AG04450 (cell line): ENCODE results near the gene EXT2. TPM values are rescaled to one million over a fixed set of nuclear protein-coding genes. Genes with fewer than 3 reads are reported as not detected.

Experiments used
- CTCF ChIA-PET: fragments of 300-600, 350-600 bp; formaldehyde crosslinking; extraction: SDS; loops from one replicate; lab custom pipeline; 2022; ENCODE audit warnings: antibody characterized with exemption, inconsistent platforms; lab: Charles Lee
- POLR2A ChIA-PET: fragments of 350-600 bp; formaldehyde crosslinking; extraction: SDS; loops from one replicate; lab custom pipeline; 2021; ENCODE audit warnings: antibody characterized with exemption, inconsistent platforms; lab: Yijun Ruan, JAX
- DNase-seq: peaks from one replicate; pipeline ENCODE4 v3.0.0-alpha.2; 2011; ENCODE audit warnings: low read depth, low spot score
- H3K27ac ChIP-seq: one replicate; pipeline ENCODE4 v1.5.1; 2012; ENCODE audit warnings: low read depth, low read length, control low read depth
- H3K27me3 ChIP-seq: one replicate; pipeline ENCODE4 v1.6.0; 2012; ENCODE audit warnings: low read length; ENCODE audit not compliant: control insufficient read depth, insufficient read depth
- H3K4me3 ChIP-seq: 2 replicates; pipeline ENCODE4 v1.5.1; 2011; ENCODE audit warnings: mild to moderate bottlenecking, low read depth, low read length, control low read depth
- H3K9me3 ChIP-seq: 2 replicates; pipeline ENCODE4 v1.5.1; 2012; ENCODE audit warnings: low read length; ENCODE audit not compliant: control insufficient read depth, insufficient read depth
- CTCF ChIP-seq: IDR thresholded peaks from 2 replicates; pipeline ENCODE4 v1.5.1; 2011; ENCODE audit warnings: low read depth, low read length, control low read depth, inconsistent platforms
- polyA plus RNA-seq: library from polyadenylated mRNA; depleted of rRNA; stranded (reverse); fragments of >200 nt; gene quantifications from 2 replicates; pipeline ENCODE4 v1.2.3, GENCODE V29; 2011

EXT2 gene
- polyA plus RNA-seq, 1 experiment = 138 TPM

GRCh38 chr11:44212128-44212527, 116.7 kb downstream of the EXT2 start:
- H3K27ac ChIP-seq = no peak overlapping the region

GRCh38 chr11:44213148-44213547, 117.7 kb downstream of the EXT2 start:
- ChIA-PET CTCF (no interaction called here), POLR2A (no interaction called here)
- Histone ChIP-seq H3K27me3 (no peaks in the 10 kb centered on the region), H3K9me3 (no peaks in the 10 kb centered on the region), H3K4me3 (no peak overlapping the region), H3K27ac (no peak overlapping the region)
- DNase-seq = no peak
- TF ChIP-seq CTCF = no peak

More at GRCh38 chr11:44212128-44212527, 116.7 kb downstream of the EXT2 start:
- CTCF ChIA-PET = no interaction called here
- Histone ChIP-seq H3K27me3 (no peaks in the 10 kb centered on the region), H3K9me3 (no peaks in the 10 kb centered on the region), H3K4me3 (no peak overlapping the region)
- POLR2A ChIA-PET = no interaction called here
- TF ChIP-seq CTCF = no peak
- DNase-seq = no peak

- no peak for DNase-seq
- Histone ChIP-seq H3K27ac (no peak overlapping the region), H3K9me3 (no peaks in the 10 kb centered on the region), H3K4me3 (no peak overlapping the region), H3K27me3 (no peaks in the 10 kb centered on the region)
- ChIA-PET CTCF (no interaction called here), POLR2A (interaction anchor here (0.6 kb wide), 1 partner anchor 21 kb away, joined by 4 read pairs; no protein-coding TSS in a partner anchor)
- TF ChIP-seq CTCF = no peak
Observed at GRCh38 chr11:44217432-44217831, 122.0 kb downstream of the EXT2 start.

GRCh38 chr11:44219830-44220796, 124.6 kb downstream of the EXT2 start:
- ChIA-PET POLR2A (no interaction called here), CTCF (interaction anchor here (1.6 to 1.7 kb wide), 2 partner anchors 34 to 65 kb away, joined by 3 to 6 read pairs; no protein-coding TSS in a partner anchor)
- Histone ChIP-seq H3K9me3 (no peaks in the 10 kb centered on the region), H3K27ac (no peak overlapping the region), H3K27me3 (no peaks in the 10 kb centered on the region), H3K4me3 (no peak overlapping the region)
- no peak for TF ChIP-seq CTCF
- no peak for DNase-seq

GRCh38 chr11:44221456-44221855, 126.0 kb downstream of the EXT2 start:
- DNase-seq = no peak
- POLR2A ChIA-PET = interaction anchor here (0.6 kb wide), 1 partner anchor 303 kb away, joined by 3 read pairs; no protein-coding TSS in a partner anchor
- no peak for TF ChIP-seq CTCF
- no peaks in the 10 kb centered on the region for H3K9me3 ChIP-seq
- no peaks in the 10 kb centered on the region for H3K27me3 ChIP-seq
- no peak overlapping the region for H3K27ac ChIP-seq
- H3K4me3 ChIP-seq = no peak overlapping the region
- CTCF ChIA-PET = interaction anchor here (1.0 to 1.6 kb wide), 2 partner anchors 14 to 36 kb away, joined by 3 to 5 read pairs; no protein-coding TSS in a partner anchor
